ENCODE data around the gene PRKG1. TPM values are rescaled to one million over a fixed set of nuclear protein-coding genes. Genes with fewer than 3 reads are reported as not detected.

Gene PRKG1
- total and polyA plus RNA-seq, 2 of the 4 experiments (the other 2 are of a cell fraction) = 3.5 to 18.3 TPM

GRCh38 chr10:51180141-51180540 lies 105.9 kb downstream of the PRKG1 start:
- peaks cover 2% of the 10 kb centered on the region; the same call in 1 of the 2 replicates for H3K4me1 ChIP-seq (ENCODE audit: control insufficient read depth, insufficient read depth, low read length)
- no peak overlapping the region; the same call in 1 of the 2 replicates for H3K23ac ChIP-seq (ENCODE audit: low read depth, low read length)
- H3K14ac ChIP-seq (replicated peaks; ENCODE audit: low read depth, low read length) = no peak overlapping the region
- H3K56ac ChIP-seq (ENCODE audit: extremely low read depth, insufficient read depth, low read length) = no peak overlapping the region
- peaks cover 2% of the 10 kb centered on the region; the same call in 1 of the 2 replicates for H3K9me1 ChIP-seq (ENCODE audit: insufficient read depth, low read length)
- H4K5ac ChIP-seq (ENCODE audit: low read depth, low read length) = no peak overlapping the region
- no peak overlapping the region for H3K18ac ChIP-seq (ENCODE audit: low read depth, low read length)
- H3K9ac ChIP-seq (ENCODE audit: low read depth, low read length) = no peak overlapping the region
- H2BK15ac ChIP-seq (ENCODE audit: low read depth, low read length) = no peak overlapping the region
- H2AFZ ChIP-seq (replicated peaks; ENCODE audit: low read length, poor library complexity) = no peak overlapping the region
- no peak for TF ChIP-seq NFE2L2 (IDR thresholded peaks at IDR 0.05; ENCODE audit: low read depth, low read length)
- TF ChIP-seq CHD1 (IDR thresholded peaks at IDR 0.05; ENCODE audit: low read depth, low read length) = no peak
- TF ChIP-seq MAZ (IDR thresholded peaks at IDR 0.05; ENCODE audit: borderline replicate concordance, low read depth, low read length) = no peak
- no peak for TF ChIP-seq USF2 (IDR thresholded peaks at IDR 0.05; ENCODE audit: low read depth, low read length)
- TF ChIP-seq RAD21 (IDR thresholded peaks at IDR 0.05; ENCODE audit: low read length) = no peak
- no peak for TF ChIP-seq RCOR1 (IDR thresholded peaks at IDR 0.05; ENCODE audit: insufficient replicate concordance, low read length)
- no peak for TF ChIP-seq ELK1 (IDR thresholded peaks at IDR 0.05; ENCODE audit: borderline replicate concordance, low read depth, low read length)
- TF ChIP-seq FOS (IDR thresholded peaks at IDR 0.05; ENCODE audit: low read depth, low read length) = no peak
- TF ChIP-seq RFX5 (IDR thresholded peaks at IDR 0.05; ENCODE audit: low read depth, low read length) = no peak
- no peak for TF ChIP-seq BHLHE40 (IDR thresholded peaks at IDR 0.05; ENCODE audit: low read depth, low read length)
- TF ChIP-seq SMC3 (IDR thresholded peaks at IDR 0.05; ENCODE audit: low read depth, low read length) = no peak
- no peak for TF ChIP-seq CTCF (conservative IDR thresholded peaks at IDR 0.05; ENCODE audit: low read depth, low read length)
- TF ChIP-seq POLR2A (IDR thresholded peaks at IDR 0.05; ENCODE audit: low read depth, low read length) = no peak
- no peak for TF ChIP-seq MXI1 (IDR thresholded peaks at IDR 0.05; ENCODE audit: borderline replicate concordance, low read depth, low read length)
- TF ChIP-seq CEBPB (IDR thresholded peaks at IDR 0.05; ENCODE audit: low read depth, low read length) = no peak
- no peak for TF ChIP-seq MAFK (IDR thresholded peaks at IDR 0.05; ENCODE audit: low read depth, low read length)
- CTCF ChIA-PET = no interaction called here
- H4K8ac ChIP-seq (ENCODE audit: low read depth in 2 of 2, low read length in 2 of 2) = no peak overlapping the region
- H2BK120ac ChIP-seq (ENCODE audit: low read depth, low read length) = no peak overlapping the region
- peaks cover 9 to 26% of the 10 kb centered on the region in 2 experiments for H3K79me1 ChIP-seq (ENCODE audit: low read depth in 1 of 2, low read length in 2 of 2)
- no peak overlapping the region for H3K4me2 ChIP-seq (ENCODE audit: low read depth, low read length)
- H2AK9ac ChIP-seq (replicated peaks; ENCODE audit: low read depth, low read length, poor library complexity) = no peak overlapping the region
- H3K4ac ChIP-seq (ENCODE audit: low read depth, low read length) = no peak overlapping the region
- no peaks in the 10 kb centered on the region; the same call in 1 of the 2 replicates for H4K20me1 ChIP-seq (ENCODE audit: insufficient read depth, low read length)
- no peaks in the 10 kb centered on the region for H3K27me3 ChIP-seq (ENCODE audit: control insufficient read depth, insufficient read depth, low read length)
- H2AK5ac ChIP-seq (ENCODE audit: low read depth, low read length) = no peak overlapping the region
- POLR2A ChIA-PET (ENCODE audit: unreplicated experiment) = no interaction called here
- no peak overlapping the region for H2BK20ac ChIP-seq (ENCODE audit: low read depth, low read length)
- H3K36me3 ChIP-seq (ENCODE audit: control insufficient read depth, insufficient read depth, low read length) = no peaks in the 10 kb centered on the region
- no peaks in the 10 kb centered on the region for H3K9me3 ChIP-seq (ENCODE audit: control insufficient read depth, insufficient read depth, low read length)
- DNase-seq (no peak), ATAC-seq (ENCODE audit: low read depth) (no peak)
- no TSS peak for BruUV-seq (replicated peaks)
- no peak overlapping the region for H3K27ac ChIP-seq (ENCODE audit: insufficient read depth, low read length)
- no peak overlapping the region for H2BK5ac ChIP-seq (ENCODE audit: low read depth, low read length, poor library complexity, severe bottlenecking)
- intact Hi-C loops (cut with micrococcal nuclease) (no loop called here), dilution Hi-C loops (cut with HindIII; ENCODE audit: low sequenced_read_pairs, unreplicated experiment) (no loop called here), in situ Hi-C loops (cut with MboI; ENCODE audit: low sequenced_read_pairs) (no loop called here)
- H3K4me3 ChIP-seq (ENCODE audit: insufficient read depth, low read depth, low read length) = no peak overlapping the region
- 90% methylated on average over 2 of the region's 4 CpGs; no CpG with 5 or more reads in 1 of the 2 experiments for WGBS, 2 experiments (ENCODE audit: extremely low coverage in 2 of 2, insufficient read length in 1 of 2)
- no peak overlapping the region for H4K91ac ChIP-seq (ENCODE audit: insufficient read depth, low read depth, low read length)
